ENCODE data around the gene BABAM2. TPM values are rescaled to one million over a fixed set of nuclear protein-coding genes. Genes with fewer than 3 reads are reported as not detected.

BABAM2 gene
- total RNA-seq, 1 experiment from 2014 or later: 43.5 TPM

DNA sequence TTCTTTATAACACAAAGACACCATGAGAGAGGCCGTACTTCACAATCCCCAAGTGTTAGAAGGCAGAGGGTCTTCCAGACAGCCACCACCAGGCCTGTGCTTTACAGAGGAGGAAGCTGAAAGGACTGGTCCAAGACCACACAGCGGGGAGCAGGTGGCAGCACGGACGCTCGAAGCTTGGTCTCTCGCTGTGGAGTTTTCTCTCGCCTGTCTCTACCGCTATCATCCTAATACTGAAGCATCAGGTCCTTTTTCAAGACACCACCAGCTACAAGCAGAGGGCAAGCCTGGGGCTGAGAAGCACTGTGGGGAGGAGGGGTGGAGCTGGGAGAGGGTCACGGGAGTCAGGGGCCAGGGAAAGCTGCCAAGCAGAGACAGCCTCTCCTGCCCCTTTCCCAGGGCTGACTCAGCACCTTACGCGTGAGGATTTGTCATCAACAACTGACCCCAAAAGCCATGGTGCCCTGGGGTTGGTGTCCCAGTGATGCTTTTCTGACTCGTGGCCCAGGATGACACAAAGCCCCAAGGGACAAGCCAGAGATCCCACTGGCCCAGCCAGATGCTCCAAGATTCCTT is 470.3 kb downstream of the BABAM2 start:
- no peak for DNase-seq
- intact Hi-C loops (cut with micrococcal nuclease; ENCODE audit: unreplicated experiment): no loop called here
- Mint-ChIP-seq H3K27me3 (ENCODE audit: unreplicated experiment) (no peaks in the 10 kb centered on the region), H3K36me3 (ENCODE audit: insufficient read depth, unreplicated experiment) (peaks cover 8% of the 10 kb centered on the region), H3K9me3 (ENCODE audit: low read depth, unreplicated experiment) (no peaks in the 10 kb centered on the region), H3K4me3 (ENCODE audit: low read depth, unreplicated experiment) (no peak overlapping the region), H3K27ac (ENCODE audit: unreplicated experiment) (no peak overlapping the region), H3K4me1 (ENCODE audit: low read depth, unreplicated experiment) (peaks cover 62% of the 10 kb centered on the region)
- no TSS peak for BruUV-seq (replicated peaks)
- CTCF ChIA-PET: no interaction called here
- TF ChIP-seq, protein P1, sequence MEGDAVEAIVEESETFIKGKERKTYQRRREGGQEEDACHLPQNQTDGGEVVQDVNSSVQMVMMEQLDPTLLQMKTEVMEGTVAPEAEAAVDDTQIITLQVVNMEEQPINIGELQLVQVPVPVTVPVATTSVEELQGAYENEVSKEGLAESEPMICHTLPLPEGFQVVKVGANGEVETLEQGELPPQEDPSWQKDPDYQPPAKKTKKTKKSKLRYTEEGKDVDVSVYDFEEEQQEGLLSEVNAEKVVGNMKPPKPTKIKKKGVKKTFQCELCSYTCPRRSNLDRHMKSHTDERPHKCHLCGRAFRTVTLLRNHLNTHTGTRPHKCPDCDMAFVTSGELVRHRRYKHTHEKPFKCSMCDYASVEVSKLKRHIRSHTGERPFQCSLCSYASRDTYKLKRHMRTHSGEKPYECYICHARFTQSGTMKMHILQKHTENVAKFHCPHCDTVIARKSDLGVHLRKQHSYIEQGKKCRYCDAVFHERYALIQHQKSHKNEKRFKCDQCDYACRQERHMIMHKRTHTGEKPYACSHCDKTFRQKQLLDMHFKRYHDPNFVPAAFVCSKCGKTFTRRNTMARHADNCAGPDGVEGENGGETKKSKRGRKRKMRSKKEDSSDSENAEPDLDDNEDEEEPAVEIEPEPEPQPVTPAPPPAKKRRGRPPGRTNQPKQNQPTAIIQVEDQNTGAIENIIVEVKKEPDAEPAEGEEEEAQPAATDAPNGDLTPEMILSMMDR (IDR thresholded peaks at IDR 0.05; ENCODE audit: unreplicated experiment): no peak

GRCh38 chr2:28361991-28362710 is 471.6 kb downstream of the BABAM2 start:
- peaks cover 75% of the 10 kb centered on the region for H3K4me1 Mint-ChIP-seq (ENCODE audit: low read depth, unreplicated experiment)
- H3K9me3 Mint-ChIP-seq (ENCODE audit: low read depth, unreplicated experiment): no peaks in the 10 kb centered on the region
- TF ChIP-seq, protein P1 (IDR thresholded peaks at IDR 0.05; ENCODE audit: unreplicated experiment): no peak
- CTCF ChIA-PET: no interaction called here
- no peak overlapping the region for H3K27ac Mint-ChIP-seq (ENCODE audit: unreplicated experiment)
- H3K36me3 Mint-ChIP-seq (ENCODE audit: insufficient read depth, unreplicated experiment): peaks cover 6% of the 10 kb centered on the region
- intact Hi-C loops (cut with micrococcal nuclease; ENCODE audit: unreplicated experiment): no loop called here
- H3K27me3 Mint-ChIP-seq (ENCODE audit: unreplicated experiment): no peaks in the 10 kb centered on the region
- no TSS peak for BruUV-seq (replicated peaks)
- no peak overlapping the region for H3K4me3 Mint-ChIP-seq (ENCODE audit: low read depth, unreplicated experiment)
- no peak for DNase-seq

DNA sequence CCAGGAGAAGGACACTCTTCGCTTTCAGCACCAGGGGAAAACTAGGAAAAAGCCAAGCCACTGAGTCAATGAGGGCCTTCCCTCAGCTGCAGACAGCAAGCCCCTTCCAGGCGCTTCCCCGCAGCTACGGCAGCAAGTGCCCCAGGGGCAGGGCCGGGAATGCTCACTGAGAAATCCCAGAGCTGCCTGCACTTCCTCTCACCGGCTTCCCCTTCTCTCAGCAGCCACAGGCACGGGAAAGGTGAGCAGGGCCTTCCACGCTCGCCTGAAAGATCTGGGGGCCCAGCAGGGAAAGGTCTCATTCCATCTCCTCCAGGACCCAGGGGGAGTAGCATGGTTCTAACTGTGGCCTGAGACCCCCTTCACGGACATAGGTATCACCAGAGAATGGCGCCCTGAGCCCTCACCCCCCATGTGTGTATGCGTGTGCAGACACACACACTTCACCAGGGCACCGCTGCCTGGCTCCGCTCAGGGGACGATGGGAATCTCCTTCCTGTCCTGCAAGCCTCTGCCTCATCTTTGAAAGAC is 472.5 kb downstream of the BABAM2 start:
- intact Hi-C loops (cut with micrococcal nuclease; ENCODE audit: unreplicated experiment): no loop called here
- Mint-ChIP-seq H3K9me3 (ENCODE audit: low read depth, unreplicated experiment) (no peaks in the 10 kb centered on the region), H3K4me1 (ENCODE audit: low read depth, unreplicated experiment) (peaks cover 81% of the 10 kb centered on the region), H3K27ac (ENCODE audit: unreplicated experiment) (no peak overlapping the region), H3K36me3 (ENCODE audit: insufficient read depth, unreplicated experiment) (peaks cover 6% of the 10 kb centered on the region), H3K4me3 (ENCODE audit: low read depth, unreplicated experiment) (no peak overlapping the region), H3K27me3 (ENCODE audit: unreplicated experiment) (no peaks in the 10 kb centered on the region)
- TF ChIP-seq, protein P1 (IDR thresholded peaks at IDR 0.05; ENCODE audit: unreplicated experiment): no peak
- CTCF ChIA-PET: no interaction called here
- no peak for DNase-seq
- BruUV-seq (replicated peaks): no TSS peak

DNA sequence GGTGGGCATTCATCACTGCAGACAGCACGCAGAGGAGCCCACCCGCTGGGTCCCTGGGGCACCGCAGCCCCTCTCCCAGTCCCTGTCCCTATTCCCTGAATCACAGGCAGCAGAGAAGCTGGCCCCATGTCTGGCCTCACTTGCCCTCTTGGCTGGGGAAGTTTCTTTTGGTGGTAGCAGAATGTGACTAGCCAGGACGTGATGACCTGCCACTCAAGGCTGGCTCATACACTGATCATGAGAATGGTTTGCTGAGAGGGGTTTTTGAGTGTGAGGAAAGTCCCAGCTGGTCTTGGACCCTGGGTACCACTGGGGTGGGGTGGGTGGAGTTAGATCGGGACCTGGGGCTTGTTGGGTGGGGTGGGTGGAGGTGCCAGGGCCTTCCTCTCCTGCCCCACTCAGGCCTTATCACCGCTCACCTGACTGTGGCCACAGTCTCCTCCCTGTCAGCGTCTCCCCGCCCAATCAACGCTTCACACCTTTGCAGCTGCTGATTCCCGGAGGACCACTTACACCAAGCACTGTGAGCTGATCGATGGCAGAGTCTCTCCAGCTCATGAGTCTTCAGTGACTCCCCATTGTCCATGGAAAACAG is 473.3 kb downstream of the BABAM2 start:
- Mint-ChIP-seq H3K4me1 (ENCODE audit: low read depth, unreplicated experiment) (peaks cover 78% of the 10 kb centered on the region), H3K27ac (ENCODE audit: unreplicated experiment) (no peak overlapping the region), H3K36me3 (ENCODE audit: insufficient read depth, unreplicated experiment) (peaks cover 10% of the 10 kb centered on the region), H3K4me3 (ENCODE audit: low read depth, unreplicated experiment) (no peak overlapping the region), H3K27me3 (ENCODE audit: unreplicated experiment) (no peaks in the 10 kb centered on the region), H3K9me3 (ENCODE audit: low read depth, unreplicated experiment) (no peaks in the 10 kb centered on the region)
- no peak for DNase-seq
- BruUV-seq (replicated peaks): no TSS peak
- intact Hi-C loops (cut with micrococcal nuclease; ENCODE audit: unreplicated experiment): no loop called here
- CTCF ChIA-PET: no interaction called here
- TF ChIP-seq, protein P1 (IDR thresholded peaks at IDR 0.05; ENCODE audit: unreplicated experiment): no peak
